Skin epidermis (tissue), 12 donors: ENCODE results near the gene DNTTIP2.
A peak's percentile ranks its signal among the peaks of the same experiment; 100 is the strongest.
"Not testable (repeated sequence)": the region's sequence is repeated elsewhere in the genome, so short reads cannot be mapped to it uniquely, and the experiment has no call there.

Source experiments
- H3K27ac ChIP-seq, 21 experiments: fragments of 200-600 bp; sonication (generic) in 11 of 21; one replicate each; pipeline ENCODE4 v1.5.0; 2020; ENCODE audit warnings: mild to moderate bottlenecking in 3 of 21, inconsistent platforms in 2 of 21, moderate library complexity in 2 of 21
- H3K4me3 ChIP-seq, 7 experiments: fragments of 200-600 bp; sonication (generic) in 2 of 7; one replicate each; pipeline ENCODE4 v1.5.0; 2020; ENCODE audit warnings: inconsistent platforms in 2 of 7, mild to moderate bottlenecking in 2 of 7, moderate library complexity in 1 of 7

Gene DNTTIP2

DNA sequence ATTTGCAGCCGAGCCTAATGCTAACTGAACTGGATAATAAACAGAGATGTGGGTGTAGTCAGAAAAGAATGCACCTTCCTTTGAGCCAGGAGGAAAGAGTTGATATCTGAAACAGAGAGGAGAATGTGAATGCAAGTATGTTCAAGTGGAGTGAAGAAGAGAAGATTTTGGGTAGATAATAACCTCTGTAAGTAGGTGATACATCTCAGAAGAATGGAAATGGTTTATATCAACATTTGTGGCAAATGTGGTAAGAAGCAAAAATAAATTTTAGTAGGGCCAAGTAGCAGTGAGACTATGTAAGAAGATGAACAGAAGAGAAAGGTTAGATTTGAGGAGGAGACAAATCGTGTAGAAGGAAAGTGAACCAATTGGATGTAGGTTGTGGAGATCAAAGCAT lies 1.7 kb upstream of the DNTTIP2 start:
- H3K4me3 ChIP-seq: no peak overlapping the region
- no peak overlapping the region for H3K27ac ChIP-seq

DNA sequence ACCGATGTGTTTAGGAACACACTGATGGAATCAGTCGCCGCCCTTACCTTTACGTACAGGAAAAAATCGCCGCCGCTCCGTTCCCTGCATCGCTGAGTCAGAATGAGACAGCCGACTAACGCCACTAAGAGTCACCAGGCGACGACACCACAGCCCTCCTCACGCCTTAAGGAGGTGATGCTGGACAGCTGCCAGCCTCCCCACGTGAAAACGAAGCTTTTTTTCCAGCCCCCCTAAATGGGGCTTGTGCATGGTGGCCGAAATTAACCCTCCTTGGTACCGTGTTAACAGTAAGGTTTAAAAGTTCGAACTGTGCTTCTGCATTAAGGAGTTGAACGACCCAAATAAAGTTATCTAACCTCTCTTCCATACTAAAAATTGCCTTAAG lies 511 bp downstream of the DNTTIP2 start:
- Histone ChIP-seq H3K4me3 (peak overlapping the region; percentile 66 to 98 (median 87)), H3K27ac (peak overlapping the region; percentile 63 to 99 (median 94))

DNA sequence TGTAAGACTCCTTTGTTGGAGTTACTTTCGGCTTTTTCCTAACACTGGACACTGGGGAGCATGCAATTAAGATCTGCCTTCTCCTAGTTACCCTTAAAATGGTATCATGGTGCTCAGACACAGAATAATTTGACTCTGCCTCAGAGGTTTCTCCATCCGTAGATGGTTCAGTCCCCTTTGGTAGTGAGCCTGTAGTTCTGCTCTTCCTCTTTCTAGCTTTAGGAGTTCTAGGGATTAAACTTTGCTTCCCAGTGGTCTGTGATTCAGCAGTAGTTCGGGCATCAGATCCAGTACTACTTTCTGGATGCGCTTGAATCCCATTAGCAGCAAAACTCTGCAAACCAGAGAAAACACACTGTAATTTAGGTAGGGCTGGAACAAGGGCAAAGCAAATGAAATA lies 1.5 kb downstream of the DNTTIP2 start:
- Histone ChIP-seq H3K27ac (peak overlapping the region in 6 of 21 experiments; percentile 9 to 99 (median 96)), H3K4me3 (peak overlapping the region in 3 of 7 experiments; percentile 85 to 98 (median 89))

DNA sequence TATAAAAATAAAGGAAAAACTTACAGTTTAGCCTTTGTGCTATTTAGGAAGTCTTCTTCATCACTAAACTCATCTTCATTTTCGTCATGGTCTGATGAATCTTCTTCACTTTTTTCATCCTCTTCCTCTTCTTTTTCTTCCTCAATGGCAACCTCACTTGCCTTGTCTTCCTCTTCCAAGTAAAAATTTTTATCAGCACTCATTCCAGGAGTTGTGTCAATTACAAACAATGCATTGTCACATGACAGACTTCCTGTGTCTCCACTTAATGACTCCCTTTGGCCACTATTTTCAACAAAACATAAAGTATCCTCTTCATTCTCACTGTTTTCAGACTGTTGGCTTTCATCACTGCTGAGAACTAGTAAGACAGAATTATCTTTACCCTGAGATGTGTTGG lies 2.8 kb downstream of the DNTTIP2 start:
- H3K4me3 ChIP-seq: no peak overlapping the region
- H3K27ac ChIP-seq: no peak overlapping the region

DNA sequence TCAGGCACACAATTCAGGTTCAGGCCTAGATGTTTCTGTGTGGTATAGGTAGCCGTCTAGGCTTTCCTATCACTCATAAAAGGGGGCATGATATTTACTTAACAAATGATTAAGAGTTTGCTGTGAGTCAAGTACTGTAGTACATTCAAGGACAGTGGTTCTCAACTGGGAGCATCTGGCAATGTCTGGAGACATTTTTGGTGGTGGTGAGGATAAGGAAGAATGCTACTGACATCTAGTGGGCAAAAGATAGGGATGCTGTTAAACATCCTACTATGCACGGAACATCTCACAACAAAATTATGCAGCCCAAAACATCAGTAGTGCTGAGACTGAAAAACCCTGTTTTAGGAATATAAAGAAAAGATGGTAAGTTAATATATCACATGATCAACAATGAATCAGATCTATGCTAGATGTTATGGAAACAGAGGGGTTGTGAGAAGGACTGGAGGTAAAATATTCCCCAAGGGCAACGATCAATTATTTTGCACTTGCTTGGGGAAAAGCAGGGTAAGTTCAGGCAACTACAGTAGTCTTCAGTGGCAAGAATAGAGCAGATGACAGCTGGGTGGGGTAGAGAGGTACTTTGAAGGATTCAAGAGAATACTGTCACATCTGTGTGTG lies 4.9 kb downstream of the DNTTIP2 start:
- no peak overlapping the region for H3K27ac ChIP-seq
- H3K4me3 ChIP-seq: no peak overlapping the region

DNA sequence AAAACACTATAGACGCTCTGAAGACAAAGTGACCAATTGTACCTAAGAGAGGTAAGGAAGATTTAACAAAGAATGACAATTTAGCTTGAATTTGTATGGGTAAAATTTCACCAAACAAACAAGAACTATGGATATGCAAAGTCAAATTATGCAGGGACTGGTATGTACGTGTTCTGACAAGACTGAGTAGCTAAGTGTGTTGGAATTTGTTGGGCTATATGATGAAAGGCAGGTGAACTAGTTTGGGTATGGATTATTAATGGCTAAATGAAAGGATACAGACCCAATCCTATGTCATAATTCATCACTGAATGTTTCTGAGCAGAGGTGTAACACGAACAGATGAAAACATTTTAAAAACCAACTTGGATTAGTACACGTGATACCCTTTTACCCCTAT lies 7.6 kb downstream of the DNTTIP2 start:
- H3K4me3 ChIP-seq: no peak overlapping the region

DNA sequence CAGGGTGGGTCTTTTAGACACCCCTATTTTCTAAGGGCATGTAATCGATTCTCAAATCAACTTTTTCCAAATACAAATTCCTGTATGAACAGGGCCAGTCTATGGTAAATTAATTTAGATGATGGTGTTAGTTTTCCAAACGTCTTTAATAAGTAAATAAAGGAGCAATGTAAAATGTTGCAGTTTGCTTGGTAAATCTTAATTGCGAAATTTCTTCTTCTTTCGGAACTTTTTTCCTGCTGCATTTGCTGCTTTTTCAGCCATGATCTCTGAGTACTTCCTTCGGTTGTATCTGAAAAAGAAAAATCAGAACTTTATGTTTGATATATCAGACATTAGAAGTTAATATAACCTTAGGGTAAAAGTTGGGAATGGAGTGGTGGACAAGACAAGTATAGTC lies 9.4 kb downstream of the DNTTIP2 start:
- H3K27ac ChIP-seq: no peak overlapping the region
- H3K4me3 ChIP-seq: no peak overlapping the region

More for the DNA sequence above, 7.6 kb downstream of the DNTTIP2 start:
- H3K27ac ChIP-seq: no peak overlapping the region

DNA sequence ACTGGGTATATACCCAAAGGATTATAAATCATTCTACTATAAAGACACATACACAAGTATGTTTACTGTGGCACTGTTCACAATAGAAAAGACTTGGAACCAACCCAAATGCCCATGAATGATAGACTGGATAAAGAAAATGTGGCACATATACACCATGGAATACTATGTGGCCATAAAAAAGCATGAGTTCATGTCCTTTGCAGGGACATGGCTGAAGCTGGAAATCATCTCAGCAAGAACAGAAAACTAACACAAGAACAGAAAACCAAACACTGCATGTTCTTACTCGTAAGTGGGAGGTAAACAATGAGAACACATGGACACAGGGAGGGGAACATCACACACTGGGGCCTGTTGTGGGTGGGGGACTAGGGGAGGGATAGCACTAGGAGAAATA lies 10.5 kb downstream of the DNTTIP2 start:
- H3K4me3 ChIP-seq, H3K27ac ChIP-seq: not testable (repeated sequence)

DNA sequence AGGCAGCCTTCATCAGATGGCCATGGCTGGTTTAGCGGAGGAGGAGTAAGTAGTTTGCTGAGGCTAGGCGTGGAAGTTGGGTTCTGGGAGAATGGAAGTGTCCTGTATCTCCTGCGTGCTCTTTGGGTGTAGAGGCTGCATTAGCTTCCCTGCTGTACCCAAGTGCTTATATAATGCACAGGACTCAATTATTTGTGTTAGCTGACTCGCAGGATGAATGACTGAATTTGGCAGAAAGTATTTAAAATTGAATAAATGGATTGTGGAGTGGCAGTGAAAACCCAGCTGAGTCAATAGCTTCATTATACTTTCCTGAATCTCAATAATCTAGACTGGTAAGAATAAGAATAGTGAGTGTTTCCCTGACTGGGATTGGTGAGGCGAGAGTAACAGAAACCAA lies 13.8 kb downstream of the DNTTIP2 start:
- Histone ChIP-seq H3K27ac (no peak overlapping the region), H3K4me3 (no peak overlapping the region)

DNA sequence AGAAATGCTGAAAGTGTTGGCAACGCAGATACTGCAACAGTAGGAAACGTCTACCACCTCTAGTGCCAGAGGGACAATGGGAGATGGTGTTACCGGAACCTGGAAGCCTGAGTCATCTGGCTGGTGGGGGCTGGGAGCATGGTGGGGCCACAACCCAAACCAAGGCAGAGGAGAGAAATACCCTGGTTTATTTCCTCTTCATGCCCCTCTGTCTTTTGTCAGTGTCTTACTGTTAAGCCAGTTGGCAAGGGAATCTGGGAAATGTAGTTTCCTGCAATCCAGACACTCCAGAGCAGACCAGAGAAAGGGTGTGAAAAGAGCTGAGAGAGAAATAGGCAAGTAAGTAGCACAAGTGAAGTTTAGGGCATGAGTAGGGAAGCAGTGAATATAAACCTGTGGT lies 14.8 kb downstream of the DNTTIP2 start:
- Histone ChIP-seq H3K4me3 (no peak overlapping the region), H3K27ac (no peak overlapping the region)

DNA sequence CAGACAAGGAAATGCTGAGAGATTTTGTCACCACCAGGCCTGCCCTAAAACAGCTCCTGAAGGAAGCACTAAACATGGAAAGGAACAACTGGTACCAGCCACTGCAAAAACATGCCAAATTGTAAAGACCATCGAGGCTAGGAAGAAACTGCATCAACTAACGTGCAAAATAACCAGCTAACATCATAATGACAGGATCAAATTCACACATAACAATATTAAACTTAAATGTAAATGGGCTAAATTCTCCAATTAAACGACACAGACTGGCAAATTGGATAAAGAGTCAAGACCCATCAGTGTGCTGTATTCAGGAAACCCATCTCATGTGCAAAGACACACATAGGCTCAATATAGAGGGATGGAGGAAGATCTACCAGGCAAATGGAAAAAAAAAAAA lies 21.4 kb downstream of the DNTTIP2 start:
- not testable (repeated sequence) for H3K4me3 ChIP-seq, H3K27ac ChIP-seq

DNA sequence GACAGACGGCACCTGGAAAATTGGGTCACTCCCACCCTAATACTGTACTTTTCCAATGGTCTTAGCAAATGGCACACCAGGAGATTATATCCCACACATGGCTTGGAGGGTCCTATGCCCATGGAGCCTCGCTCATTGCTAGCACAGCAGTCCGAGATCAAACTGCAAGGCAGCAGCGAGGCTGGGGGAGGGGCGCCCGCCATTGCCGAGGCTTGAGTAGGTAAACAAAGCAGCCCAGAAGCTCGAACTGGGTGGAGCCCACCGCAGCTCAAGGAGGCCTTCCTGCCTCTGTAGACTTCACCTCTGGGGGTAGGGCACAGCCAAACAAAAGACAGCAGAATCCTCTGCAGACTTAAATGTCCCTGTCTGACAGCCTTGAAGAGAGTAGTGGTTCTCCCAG lies 23.0 kb downstream of the DNTTIP2 start:
- H3K4me3 ChIP-seq: not testable (repeated sequence)

DNA sequence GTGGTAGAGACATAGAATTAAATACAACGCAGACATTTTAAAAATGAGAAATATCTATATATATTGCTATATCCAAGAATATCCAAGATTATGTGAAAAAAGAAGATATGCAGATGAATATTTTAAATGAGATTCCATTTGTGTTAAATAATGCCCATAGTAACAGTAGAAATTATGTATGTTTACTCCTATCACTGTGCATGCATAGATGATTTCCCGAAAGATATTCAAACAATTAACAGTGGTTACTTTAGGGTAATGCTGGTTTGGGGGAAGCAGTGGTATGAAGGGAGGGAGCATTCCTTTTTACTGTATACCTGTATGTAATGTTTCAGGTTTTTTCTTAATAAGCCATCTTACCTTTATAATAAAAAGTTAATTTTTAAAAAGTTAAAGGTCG lies 25.1 kb downstream of the DNTTIP2 start:
- Histone ChIP-seq H3K27ac (no peak overlapping the region), H3K4me3 (no peak overlapping the region)

More for the DNA sequence above, 23.0 kb downstream of the DNTTIP2 start:
- not testable (repeated sequence) for H3K27ac ChIP-seq

DNA sequence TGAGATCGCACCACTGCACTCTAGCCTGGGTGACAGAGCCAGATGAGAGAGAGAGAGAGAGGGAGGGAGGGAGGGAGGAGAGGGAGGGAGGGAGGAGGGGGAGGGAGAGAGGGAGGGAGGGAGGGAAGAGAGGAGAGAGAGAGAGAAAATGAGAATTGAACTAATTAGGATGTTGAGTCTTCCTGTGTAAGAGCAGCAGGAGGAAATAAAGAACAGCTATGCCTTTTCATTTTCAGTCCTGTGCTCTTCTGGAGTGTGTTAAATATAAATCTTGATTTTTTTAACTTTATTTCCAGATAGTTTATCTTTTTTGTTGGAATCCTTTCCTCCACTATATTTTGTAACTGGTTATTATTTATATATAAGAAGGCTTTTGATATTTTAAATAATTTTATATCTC lies 27.1 kb downstream of the DNTTIP2 start:
- H3K27ac ChIP-seq: no peak overlapping the region
- no peak overlapping the region for H3K4me3 ChIP-seq

DNA sequence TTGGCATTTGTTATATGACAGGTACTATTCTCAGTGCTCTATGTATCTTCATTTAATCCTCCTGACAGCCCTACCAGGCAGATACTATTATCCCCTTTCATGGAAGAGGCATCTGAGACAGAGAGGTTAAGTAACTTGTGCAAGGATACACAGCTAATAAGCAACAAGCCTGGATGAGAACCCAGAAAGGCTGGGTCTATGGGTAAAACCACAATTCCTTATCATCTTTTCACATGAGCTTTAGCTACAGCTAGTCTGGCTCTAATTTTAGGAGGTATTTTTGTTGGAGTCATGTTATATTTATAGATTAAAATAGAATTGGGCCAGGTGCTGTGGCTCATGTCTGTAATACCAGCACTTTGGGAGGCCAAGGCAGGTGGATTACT lies 27.7 kb downstream of the DNTTIP2 start:
- Histone ChIP-seq H3K4me3 (no peak overlapping the region), H3K27ac (no peak overlapping the region)

DNA sequence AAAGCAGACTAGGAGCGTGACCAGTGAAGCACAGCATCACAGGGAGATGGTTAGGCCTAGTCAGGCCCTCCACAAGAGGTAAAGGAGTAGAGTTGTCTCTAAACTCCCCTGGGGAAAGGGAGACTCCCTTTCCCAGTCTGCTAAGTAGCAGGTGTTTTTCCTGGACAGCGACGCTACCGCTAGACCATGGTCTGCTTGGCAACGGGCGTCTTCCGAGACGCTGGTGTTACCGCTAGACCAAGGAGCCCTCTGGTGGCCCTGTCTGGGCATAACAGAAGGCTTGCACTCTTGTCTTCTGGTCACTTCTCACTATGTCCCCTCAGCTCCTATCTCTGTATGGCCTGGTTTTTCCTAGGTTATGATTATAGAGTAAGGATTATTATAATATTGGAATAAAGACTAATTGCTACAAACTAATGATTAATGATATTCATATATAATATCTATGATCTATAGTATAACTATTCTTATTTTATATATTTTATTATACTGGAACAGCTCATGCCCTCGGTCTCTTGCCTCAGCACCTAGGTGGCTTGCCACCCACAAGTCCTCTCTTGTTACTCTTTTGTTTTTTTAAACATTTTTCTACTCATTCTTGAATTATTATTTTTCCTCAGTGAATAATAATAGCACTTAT lies 28.2 kb downstream of the DNTTIP2 start:
- H3K4me3 ChIP-seq, H3K27ac ChIP-seq: not testable (repeated sequence)

DNA sequence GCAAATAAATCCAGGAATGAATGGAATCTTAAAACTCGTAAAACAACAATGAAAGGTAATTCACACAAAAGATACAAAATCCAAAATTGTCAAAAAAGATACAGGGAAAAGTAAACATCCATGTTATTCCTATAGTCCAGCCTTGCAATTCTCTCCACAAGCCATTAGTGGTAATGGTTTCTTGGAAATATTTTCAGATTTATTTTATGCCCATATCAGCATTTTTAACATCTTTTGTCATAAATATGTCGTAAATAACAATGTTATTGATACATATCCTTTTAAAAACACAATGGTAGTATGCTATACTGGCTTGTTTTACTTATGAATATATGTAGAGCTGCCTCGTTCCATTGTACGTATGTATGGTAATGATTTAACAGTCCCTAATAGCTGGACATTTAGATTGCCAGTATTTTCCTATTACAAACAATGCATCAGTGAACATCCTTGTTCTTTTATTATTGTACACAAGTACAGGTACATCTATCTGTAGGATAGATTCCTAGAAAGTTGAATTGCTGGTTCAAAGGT lies 30.6 kb downstream of the DNTTIP2 start:
- peak overlapping the region in 6 of 7 experiments; percentile 69 to 92 (median 78) for H3K4me3 ChIP-seq
- peak overlapping the region in 17 of 21 experiments; percentile 86 to 96 (median 93) for H3K27ac ChIP-seq

DNA sequence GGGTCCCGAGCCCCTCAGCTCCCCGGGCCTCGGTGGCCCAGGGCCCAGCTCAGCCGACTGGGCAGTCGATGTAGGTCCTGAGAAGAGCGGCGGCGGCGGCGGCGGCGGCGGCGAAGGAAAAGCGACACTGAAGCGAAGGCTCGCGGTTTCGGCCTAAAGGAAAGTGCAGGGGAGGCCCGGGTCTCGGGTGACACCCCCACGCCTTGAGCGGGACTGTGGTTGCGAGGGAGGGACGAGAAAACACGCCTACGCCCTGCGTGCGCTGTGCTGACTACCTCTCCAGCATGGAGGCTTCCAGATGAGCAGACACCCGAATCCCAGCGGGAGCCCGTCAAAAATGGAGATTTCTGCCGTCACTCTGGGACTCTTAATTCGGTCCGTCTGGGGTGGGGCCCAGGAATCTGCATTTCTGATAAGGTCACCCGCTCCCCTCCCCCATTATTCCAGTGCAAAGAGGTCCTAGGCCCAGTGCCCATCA lies 31.2 kb downstream of the DNTTIP2 start:
- Histone ChIP-seq H3K27ac (peak overlapping the region; percentile 75 to 96 (median 92)), H3K4me3 (peak overlapping the region; percentile 69 to 92 (median 80))

DNA sequence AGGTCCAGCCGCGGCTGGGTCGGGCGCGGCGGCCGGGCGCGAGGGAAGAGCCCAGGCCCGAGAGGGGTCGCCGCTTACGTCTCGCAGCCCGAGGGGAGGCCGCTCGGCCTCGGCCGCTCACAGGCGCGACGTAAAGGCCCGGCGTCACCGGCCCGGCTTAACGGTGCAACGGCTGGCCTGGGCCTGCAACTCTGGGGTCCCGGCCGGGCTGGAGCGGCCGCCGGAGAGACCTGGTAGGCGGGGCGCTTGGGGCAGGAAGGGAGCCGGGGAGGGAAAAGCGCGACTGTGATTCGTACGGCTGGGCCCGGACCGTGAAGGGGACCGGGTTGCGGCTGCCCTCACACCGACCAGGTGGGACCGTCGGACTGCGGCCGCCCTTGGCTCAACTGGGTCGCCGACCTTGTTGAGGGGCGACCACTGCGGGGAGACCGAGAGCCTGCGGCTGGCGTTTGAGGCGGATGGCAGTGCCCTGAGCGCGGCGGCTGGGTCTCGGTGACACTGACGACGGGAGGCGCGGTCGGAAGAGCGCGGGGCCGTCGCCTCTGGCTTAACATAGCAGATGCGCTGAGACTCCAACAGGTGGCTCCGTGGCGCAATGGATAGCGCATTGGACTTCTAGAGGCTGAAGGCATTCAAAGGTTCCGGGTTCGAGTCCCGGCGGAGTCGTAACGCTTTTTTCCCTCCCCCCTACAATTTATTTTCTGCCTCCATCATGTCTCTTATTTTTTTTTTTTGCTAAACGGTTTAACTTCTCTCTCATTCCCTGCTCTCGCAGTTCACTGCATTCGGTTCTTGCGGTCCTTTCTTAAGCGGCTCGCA lies 31.8 kb downstream of the DNTTIP2 start:
- Histone ChIP-seq H3K4me3 (peak overlapping the region; percentile 69 to 92 (median 80)), H3K27ac (peak overlapping the region; percentile 75 to 96 (median 92))

DNA sequence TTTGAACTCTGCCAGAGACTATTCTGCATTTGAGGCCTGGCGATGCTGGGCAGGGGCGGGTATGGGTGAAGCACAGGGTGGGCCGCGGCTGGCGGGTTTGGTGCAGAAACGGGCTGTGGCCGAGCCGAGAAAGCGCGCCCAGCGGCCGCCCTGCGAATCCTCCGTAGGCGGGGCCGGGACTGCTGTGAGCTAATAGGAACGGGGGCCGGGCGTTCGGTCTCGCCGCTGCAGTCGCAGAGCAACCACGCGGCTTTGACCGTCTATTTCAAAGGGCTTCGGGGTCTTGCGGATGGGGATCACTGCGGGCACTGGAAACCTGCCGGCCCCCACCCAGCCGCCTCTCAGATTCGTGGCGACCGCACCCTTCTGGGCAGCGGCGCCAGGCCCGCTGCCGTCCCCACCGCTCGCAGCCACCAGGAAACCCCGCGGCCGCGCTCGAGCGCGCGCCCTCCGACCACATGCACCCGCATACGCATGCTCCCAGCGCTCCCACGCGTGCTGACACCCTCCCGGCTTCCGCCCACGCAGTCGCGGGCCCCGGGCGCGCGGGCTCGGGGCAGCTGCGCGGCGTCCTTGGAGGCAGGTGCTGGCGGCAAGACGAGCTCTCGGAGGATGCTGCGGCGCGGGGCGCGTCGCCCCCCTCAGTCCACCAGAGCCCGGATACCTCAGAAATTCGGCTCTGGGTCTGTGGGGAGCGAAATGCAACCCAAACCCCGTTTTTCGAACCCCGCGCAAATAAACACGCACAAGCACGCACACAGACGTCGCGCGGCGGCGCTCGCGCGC lies 32.6 kb downstream of the DNTTIP2 start:
- Histone ChIP-seq H3K27ac (peak overlapping the region; percentile 75 to 96 (median 92)), H3K4me3 (peak overlapping the region; percentile 69 to 92 (median 80))
